ENCODE measurements around the gene AGAP4. TPM values are rescaled to one million over a fixed set of nuclear protein-coding genes. Genes with fewer than 3 reads are reported as not detected.
"Not testable (repeated sequence)": the region's sequence is repeated elsewhere in the genome, so short reads cannot be mapped to it uniquely, and the experiment has no call there.

Gene AGAP4
- total RNA-seq = 10 to 100 TPM; 25.8 to 47.9 TPM

DNA sequence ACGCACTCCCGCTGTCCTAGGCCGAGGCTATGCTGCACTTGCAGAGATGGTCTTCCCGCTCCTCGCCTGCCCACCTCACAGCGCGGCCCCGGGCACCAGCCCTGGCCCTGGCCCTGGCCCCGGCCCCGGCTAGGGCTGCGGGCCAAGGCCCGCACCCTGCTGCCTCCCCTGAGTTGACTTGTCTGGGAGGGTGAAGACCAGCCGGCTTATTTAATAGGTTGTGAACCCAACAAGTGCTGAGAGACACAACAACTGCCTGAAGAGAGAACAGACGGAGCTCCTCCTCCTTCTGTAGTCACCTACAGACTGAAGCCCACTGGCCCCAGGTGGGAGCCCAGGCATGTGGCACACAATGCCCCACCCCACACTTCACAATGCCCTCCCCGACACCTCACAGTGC is at the start of gene AGAP4:
TSS of gene AGAP4 (minus strand) at position 101 of the 400 bp plus-strand sequence. CDS start 153 bp downstream, outside the sequence.
- not testable (repeated sequence) for DNase-seq (ENCODE audit: low spot score); H3K36me3 Mint-ChIP-seq; H3K4me3 Mint-ChIP-seq; H3K4me1 Mint-ChIP-seq (ENCODE audit: low read depth in 2 of 2); H3K27me3 Mint-ChIP-seq; ATAC-seq; H3K9me3 Mint-ChIP-seq; H3K27ac Mint-ChIP-seq

DNA sequence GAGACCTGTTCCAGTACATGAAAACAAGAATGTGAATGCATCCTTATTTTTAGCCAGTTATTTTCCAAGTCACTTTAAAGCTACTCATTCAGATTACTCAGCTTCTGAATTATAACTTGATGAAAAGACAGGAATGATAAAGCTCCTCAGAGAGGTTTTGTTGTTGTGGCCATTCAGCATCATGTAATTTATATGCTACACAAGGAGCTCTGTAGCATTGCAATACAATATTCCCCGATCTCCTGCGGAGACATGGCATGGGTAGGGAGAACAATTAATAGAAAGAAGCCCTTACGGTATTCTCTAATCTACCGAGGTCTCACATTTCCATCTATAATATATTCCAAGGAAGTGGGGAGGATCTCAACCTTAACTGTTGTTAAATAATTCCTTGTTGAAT is 43.4 kb upstream of the AGAP4 start:
- not testable (repeated sequence) for H3K4me3 Mint-ChIP-seq; H3K4me1 Mint-ChIP-seq (ENCODE audit: low read depth in 2 of 2); H3K9me3 Mint-ChIP-seq; DNase-seq (ENCODE audit: low spot score); H3K27me3 Mint-ChIP-seq; ATAC-seq; H3K27ac Mint-ChIP-seq; H3K36me3 Mint-ChIP-seq

DNA sequence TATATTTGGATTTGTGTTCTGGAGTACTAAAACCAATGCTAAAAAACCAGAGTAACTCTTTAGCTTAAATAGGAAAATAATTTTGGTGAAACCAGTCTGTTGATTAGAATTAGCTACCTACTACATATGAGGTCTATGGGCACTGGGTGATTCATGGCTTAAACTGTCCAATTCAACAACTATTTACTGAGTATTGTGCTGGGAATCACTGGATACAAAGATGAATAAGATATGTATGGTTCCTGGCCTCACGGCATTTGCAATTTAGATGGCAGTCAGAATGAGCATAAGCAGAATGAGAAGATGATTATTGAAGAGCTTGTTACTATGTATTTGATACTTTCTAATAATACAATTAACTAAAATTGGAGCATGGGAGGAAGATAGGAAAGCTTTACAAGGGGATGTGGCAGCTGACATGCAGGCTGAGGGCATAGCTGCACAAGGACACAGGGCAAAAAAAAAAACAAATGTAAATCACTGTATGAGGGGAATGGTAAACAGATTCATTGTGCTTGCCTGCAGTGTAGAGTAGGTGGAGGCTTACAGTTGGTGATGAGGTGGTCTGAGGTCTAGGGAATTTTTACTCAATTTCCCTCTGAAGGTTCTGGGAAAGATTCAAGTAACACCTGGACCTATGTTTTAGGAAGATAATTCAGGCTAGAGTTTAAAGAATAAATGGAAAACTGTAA is 42.4 kb upstream of the AGAP4 start:
- not testable (repeated sequence) for DNase-seq (ENCODE audit: low spot score); ATAC-seq; H3K27me3 Mint-ChIP-seq; H3K27ac Mint-ChIP-seq; H3K36me3 Mint-ChIP-seq; H3K4me1 Mint-ChIP-seq (ENCODE audit: low read depth in 2 of 2); H3K4me3 Mint-ChIP-seq; H3K9me3 Mint-ChIP-seq

DNA sequence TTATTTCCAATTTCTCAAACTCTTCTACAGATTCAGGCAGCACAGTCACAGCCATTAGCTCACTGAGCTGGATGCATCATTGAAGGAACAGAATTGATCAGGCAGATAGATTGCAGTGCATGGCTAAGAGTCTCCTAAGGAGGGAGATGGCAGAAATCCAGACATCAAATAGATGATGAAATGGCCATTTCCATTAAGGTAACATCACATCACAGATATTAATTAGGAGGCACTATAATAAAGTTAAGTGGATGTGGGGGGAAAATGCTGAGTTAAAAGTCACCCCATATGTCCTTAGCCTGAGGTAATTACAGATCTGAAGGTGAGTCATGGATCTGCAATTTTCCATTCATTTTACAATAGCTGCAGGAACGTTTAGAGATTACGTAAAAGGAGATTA is 35.6 kb upstream of the AGAP4 start:
- not testable (repeated sequence) for H3K9me3 Mint-ChIP-seq; H3K4me1 Mint-ChIP-seq (ENCODE audit: low read depth in 2 of 2); H3K27ac Mint-ChIP-seq; DNase-seq (ENCODE audit: low spot score); H3K4me3 Mint-ChIP-seq; H3K36me3 Mint-ChIP-seq; ATAC-seq; H3K27me3 Mint-ChIP-seq

DNA sequence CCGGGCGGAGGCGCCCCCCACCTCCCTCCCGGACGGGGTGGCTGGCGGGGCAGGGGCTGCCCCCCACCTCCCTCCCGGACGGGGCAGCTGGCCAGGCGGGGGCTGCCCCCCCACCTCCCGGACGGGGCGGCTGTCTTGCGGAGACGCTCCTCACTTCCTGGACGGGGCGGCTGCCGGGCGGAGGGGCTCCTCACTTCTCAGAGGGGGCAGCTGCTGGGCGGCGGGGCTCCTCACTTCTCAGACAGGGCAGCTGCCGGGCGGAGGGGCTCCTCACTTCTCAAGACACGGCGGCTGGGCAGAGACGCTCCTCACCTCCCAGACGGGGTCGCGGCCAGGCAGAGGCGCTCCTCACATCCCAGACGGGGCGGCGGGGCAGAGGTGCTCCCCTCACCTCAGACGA is 18.1 kb upstream of the AGAP4 start:
- DNase-seq (ENCODE audit: low spot score); H3K4me3 Mint-ChIP-seq; H3K36me3 Mint-ChIP-seq; H3K4me1 Mint-ChIP-seq (ENCODE audit: low read depth in 2 of 2); H3K9me3 Mint-ChIP-seq; H3K27me3 Mint-ChIP-seq; ATAC-seq; H3K27ac Mint-ChIP-seq: not testable (repeated sequence)

DNA sequence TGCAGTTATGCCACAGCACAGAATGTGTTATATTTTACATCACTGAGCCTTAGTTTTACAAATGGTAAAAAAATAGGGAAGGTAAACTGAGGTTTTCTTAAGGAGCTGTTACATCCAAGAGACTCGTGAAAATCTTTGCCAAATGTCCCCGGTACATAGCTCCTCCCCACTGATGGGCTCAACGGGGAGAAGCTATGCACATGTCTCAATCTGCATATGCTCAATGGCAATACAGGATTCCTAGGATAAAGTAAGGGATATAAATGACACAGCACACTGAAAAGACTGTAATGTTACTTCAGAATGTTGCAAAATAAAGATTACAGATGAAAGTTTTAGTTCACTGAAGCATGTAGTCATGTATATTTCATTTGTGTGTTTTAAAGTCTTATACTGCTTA is 17.0 kb upstream of the AGAP4 start:
- not testable (repeated sequence) for H3K4me1 Mint-ChIP-seq (ENCODE audit: low read depth in 2 of 2); H3K27ac Mint-ChIP-seq; H3K27me3 Mint-ChIP-seq; ATAC-seq; DNase-seq (ENCODE audit: low spot score); H3K9me3 Mint-ChIP-seq; H3K4me3 Mint-ChIP-seq; H3K36me3 Mint-ChIP-seq

DNA sequence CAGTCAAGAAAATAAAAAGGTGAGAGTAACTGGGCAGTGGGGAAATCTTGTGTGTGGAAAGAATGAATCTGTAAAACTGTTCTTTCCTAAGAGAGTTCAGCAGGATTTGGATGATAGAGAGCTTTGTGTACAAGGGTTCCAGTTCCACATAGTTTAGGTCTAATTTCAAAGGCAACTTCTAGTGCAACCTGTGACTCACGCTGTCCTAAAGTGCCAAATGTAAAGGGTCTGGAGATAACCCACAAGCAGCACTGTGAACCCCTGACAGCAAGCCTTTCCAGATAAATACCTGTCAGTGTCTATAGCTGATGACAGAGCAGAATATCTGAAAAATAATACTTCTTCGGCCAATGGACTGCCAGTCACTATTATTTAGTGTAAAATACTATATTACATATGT is 16.3 kb upstream of the AGAP4 start:
- ATAC-seq; H3K27me3 Mint-ChIP-seq; H3K27ac Mint-ChIP-seq; H3K4me1 Mint-ChIP-seq (ENCODE audit: low read depth in 2 of 2); DNase-seq (ENCODE audit: low spot score); H3K9me3 Mint-ChIP-seq; H3K36me3 Mint-ChIP-seq; H3K4me3 Mint-ChIP-seq: not testable (repeated sequence)

DNA sequence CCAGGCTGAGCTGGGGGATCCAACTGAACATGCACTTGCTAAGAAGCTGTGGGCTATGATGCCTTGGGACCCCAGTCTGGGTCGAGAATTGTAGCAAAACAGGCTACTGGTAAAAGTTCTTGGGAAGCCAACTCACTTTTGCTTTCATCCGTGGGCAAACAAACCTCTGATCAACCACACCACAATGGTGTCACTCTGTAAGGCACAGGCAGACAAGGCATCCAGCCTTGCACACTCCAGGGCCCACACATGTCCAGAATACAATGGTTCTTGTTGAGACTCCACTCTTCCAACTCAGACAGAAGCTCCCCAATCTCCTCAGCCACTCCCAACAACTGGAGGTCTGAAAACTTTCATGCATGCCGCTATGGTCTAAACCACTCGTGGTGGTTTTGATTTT is 10.6 kb upstream of the AGAP4 start:
- DNase-seq (ENCODE audit: low spot score); H3K9me3 Mint-ChIP-seq; H3K4me3 Mint-ChIP-seq; H3K27ac Mint-ChIP-seq; H3K36me3 Mint-ChIP-seq; H3K4me1 Mint-ChIP-seq (ENCODE audit: low read depth in 2 of 2); H3K27me3 Mint-ChIP-seq; ATAC-seq: not testable (repeated sequence)

DNA sequence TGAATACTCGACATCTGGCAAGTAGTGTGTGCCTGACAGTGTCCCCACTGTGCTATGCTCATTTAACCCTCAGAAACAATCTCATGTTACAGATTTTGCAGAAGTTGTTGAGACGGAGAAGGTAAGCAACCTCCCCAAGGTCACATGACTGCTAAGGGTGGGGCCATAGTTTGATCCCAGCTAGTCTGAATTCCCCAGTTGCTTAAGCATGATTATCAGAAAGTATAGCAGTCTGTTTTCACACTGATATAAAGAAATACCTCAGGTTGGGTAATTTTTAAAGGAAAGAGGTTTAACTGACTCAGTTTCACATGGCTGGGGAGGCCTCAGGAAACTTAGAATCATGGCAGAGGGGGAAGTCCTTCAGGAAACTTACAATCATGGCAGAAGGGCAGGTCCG is 1.2 kb upstream of the AGAP4 start:
- DNase-seq (ENCODE audit: low spot score); H3K36me3 Mint-ChIP-seq; H3K9me3 Mint-ChIP-seq; ATAC-seq; H3K27me3 Mint-ChIP-seq; H3K27ac Mint-ChIP-seq; H3K4me1 Mint-ChIP-seq (ENCODE audit: low read depth in 2 of 2); H3K4me3 Mint-ChIP-seq: not testable (repeated sequence)

DNA sequence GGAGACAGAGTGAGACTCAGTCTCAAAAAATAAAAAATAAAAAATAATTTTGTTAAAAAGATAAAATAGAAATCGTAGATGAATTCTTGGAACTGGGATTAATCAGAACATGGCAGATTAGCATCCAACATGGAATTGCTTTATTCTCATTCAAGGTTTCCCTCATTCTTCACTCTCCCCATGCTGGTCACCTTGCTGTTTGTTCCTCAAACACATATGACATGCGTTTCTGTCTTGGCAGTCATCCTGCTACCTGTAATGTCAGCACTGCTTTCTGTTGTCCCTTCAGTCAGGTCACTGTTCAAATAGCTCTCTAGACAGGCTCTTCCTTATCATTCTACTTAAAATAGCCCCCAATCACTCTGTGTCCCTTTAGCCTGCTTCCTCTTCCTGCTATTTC is 24.4 kb downstream of the AGAP4 start:
- H3K36me3 Mint-ChIP-seq; DNase-seq (ENCODE audit: low spot score); H3K9me3 Mint-ChIP-seq; ATAC-seq; H3K4me3 Mint-ChIP-seq; H3K27me3 Mint-ChIP-seq; H3K27ac Mint-ChIP-seq; H3K4me1 Mint-ChIP-seq (ENCODE audit: low read depth in 2 of 2): not testable (repeated sequence)

DNA sequence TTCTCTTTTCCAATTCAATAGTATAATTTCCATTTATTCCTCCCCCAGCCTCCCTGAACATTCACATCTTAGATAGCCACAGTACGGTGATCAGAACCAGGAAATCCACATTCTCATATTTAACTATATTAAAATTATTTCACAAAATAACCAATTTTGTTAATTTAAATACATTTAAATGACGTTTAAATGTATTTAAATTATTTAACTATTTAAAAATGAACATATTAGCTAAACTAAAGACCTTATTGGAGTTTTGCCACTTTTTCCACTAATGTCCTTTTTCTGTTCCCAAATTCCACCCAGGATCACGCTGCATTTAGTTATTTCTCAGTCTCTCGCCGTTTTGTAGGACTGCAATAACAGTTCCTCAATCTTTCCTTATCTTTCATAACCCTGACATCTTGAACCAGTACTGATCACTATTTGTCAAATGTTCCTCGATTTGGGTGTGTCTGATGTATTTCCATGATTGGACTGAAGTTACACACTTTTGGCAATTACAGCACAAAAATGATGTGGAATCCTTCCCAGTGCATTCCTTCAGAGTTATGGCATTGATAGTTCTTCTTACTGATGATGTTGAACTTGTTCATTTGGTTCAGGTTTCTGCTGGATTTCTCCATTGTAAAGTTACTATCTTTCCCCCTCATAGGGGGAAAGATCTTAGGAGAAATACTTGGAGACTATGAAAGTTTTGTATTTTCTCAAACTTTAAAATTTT is 27.0 kb downstream of the AGAP4 start:
- H3K27ac Mint-ChIP-seq; H3K9me3 Mint-ChIP-seq; H3K36me3 Mint-ChIP-seq; H3K4me3 Mint-ChIP-seq; H3K27me3 Mint-ChIP-seq; ATAC-seq; DNase-seq (ENCODE audit: low spot score); H3K4me1 Mint-ChIP-seq (ENCODE audit: low read depth in 2 of 2): not testable (repeated sequence)

DNA sequence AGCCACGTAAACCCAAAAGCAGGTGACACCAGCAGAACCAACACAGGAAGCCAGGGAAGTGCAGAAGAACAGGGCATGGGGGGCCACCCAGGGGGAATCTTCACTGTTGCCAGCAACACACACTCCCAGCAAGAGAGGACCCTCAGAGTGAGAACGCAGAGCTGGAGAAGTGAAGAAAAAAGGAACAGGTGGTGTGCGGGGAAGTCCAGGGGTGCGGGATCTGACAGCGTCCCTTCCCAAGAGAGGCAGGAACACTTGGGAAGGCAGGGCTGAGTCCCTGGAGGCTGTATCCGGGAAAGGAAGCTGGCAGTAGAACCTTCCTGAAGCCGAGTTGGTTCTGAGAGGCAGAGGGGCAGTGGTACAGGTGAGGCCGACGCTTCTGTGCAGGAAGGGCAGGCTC is 27.7 kb downstream of the AGAP4 start:
- Mint-ChIP-seq H3K27me3 (no peaks in the 10 kb centered on the region), H3K4me1 (ENCODE audit: low read depth in 2 of 2) (no peaks in the 10 kb centered on the region), H3K27ac (no peak overlapping the region), H3K9me3 (no peaks in the 10 kb centered on the region), H3K4me3 (no peak overlapping the region), H3K36me3 (no peaks in the 10 kb centered on the region)
- DNase-seq (ENCODE audit: low spot score) (no peak), ATAC-seq (no peak)

DNA sequence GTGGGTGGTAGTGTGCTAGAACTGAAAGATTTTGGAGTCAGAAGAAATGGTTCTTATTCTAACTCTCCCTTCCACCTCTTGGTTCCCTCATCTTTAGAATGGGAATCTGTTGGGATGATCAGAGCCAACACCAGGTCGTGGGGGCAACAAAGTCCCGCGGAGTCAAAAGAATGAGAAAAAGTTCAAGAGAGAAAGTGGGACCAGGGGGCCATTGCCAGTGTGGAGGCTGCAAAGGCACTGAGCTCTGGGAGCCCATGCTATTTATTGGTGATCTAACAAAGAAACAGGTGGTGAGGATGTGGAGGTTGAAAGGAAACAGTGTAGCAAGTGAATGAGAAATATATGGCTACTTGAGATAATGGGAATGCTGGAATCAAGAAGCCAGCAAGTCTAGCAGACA is 29.4 kb downstream of the AGAP4 start:
- DNase-seq (ENCODE audit: low spot score) (no peak), ATAC-seq (no peak)
- Mint-ChIP-seq H3K9me3 (no peaks in the 10 kb centered on the region), H3K27me3 (no peaks in the 10 kb centered on the region), H3K4me3 (no peak overlapping the region), H3K36me3 (no peaks in the 10 kb centered on the region), H3K4me1 (ENCODE audit: low read depth in 2 of 2) (no peaks in the 10 kb centered on the region), H3K27ac (no peak overlapping the region)

DNA sequence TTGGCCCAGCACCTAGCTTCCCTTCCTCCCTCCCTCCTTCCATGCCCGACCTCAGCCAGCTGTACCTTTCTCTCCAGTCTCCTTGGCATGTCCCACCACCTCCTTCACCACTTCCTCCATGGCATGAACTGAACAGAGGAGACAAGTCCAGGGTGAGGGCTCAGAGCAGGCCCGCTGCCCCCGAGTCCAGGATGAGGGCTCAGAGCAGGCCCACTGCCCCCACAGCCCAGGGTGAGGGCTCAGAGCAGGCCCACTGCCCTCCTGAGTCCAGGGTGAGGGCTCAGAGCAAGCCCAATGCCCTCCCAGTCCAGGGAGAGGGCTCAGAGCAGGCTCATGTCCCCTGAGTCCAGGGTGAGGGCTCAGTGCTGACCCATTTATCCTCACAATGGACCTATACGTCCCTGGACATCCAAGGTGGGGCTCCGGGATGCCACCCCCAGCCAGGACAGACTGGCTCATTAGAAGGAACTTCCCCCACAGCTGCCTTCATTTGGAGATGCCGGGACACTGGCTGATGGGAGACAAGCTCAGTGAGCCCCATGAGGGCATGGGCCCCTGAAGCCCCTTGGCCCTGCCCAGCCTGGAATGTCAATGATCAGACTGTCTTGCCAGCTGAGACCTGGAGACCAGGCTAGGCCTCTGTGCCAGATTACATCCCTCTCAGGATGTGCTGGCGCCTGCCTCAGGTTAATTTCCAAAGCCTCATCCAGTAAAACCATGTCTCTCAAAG is 30.0 kb downstream of the AGAP4 start:
- no peaks in the 10 kb centered on the region for H3K27me3 Mint-ChIP-seq
- H3K4me1 Mint-ChIP-seq (ENCODE audit: low read depth in 2 of 2) = no peaks in the 10 kb centered on the region
- no peak for DNase-seq (ENCODE audit: low spot score)
- no peaks in the 10 kb centered on the region for H3K36me3 Mint-ChIP-seq
- no peak overlapping the region for H3K4me3 Mint-ChIP-seq
- no peak for ATAC-seq
- H3K9me3 Mint-ChIP-seq = no peaks in the 10 kb centered on the region
- H3K27ac Mint-ChIP-seq = no peak overlapping the region

Data from natural killer cell treated with Interleukin-12 subunit alpha and Interleukin-12 subunit beta and Interleukin-15 and Interleukin-18, amount 100 ng/mL, for 72 hours (primary cell).